ENCODE measurements around the gene FMOD.

- no peak for TF ChIP-seq CTCF (IDR thresholded peaks at IDR 0.05)
- TF ChIP-seq POLR2A (IDR thresholded peaks at IDR 0.05): no peak
Observed at GRCh38 chr1:203296460-203297073, 54.4 kb downstream of the FMOD start.

Measured in thyroid gland (tissue), 4 donors.